GM10847 (cell line): ENCODE measurements around the gene HOXD4.

Source experiments
- POLR2A ChIP-seq: IDR thresholded peaks from 2 replicates; pipeline ENCODE4 v1.6.1; 2011; ENCODE audit not compliant: insufficient read length; ENCODE audit errors: extremely low read depth

The HOXD4 gene

GRCh38 chr2:176121190-176122051, 29.9 kb upstream of the HOXD4 start:
- no peak for TF ChIP-seq POLR2A

DNA sequence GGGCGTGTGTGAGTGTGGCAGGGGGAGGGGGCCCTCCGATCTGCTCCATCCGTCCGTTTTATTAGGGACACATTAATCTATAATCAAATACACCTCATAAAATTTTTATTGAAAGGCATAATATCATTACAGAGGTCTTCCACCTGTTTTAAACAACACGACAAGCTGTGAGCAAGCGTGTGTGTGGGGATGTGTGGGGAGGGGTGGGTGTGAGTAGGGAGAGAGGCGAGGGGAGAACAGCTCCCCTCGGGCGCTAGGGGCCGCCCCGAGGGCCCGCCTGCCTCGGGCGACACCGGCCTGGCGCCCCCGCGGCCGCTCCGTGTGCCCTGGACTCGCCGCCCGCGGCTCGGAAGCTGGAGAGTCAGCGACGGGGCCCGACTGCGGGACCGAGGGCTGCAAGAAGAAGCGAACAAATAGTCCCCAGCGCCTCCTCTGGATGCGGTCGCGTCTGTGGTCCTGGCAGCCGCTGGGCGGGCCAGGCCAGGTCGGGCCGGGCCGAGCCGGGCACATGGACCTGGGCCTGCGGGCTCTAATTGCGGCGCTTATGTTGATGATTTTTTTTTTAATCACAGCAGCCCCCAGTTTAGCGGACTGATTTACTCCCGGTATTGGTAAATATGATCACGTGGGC, 29.2 kb upstream of the HOXD4 start:
- no peak for TF ChIP-seq POLR2A

- no peak for TF ChIP-seq POLR2A
Observed at GRCh38 chr2:176122683-176123410, 28.5 kb upstream of the HOXD4 start, which contains the start of gene HOXD9. Gene HOXD9 (plus strand): TSS chr2:176122719. CDS start chr2:176122769, 50 bp downstream.

DNA sequence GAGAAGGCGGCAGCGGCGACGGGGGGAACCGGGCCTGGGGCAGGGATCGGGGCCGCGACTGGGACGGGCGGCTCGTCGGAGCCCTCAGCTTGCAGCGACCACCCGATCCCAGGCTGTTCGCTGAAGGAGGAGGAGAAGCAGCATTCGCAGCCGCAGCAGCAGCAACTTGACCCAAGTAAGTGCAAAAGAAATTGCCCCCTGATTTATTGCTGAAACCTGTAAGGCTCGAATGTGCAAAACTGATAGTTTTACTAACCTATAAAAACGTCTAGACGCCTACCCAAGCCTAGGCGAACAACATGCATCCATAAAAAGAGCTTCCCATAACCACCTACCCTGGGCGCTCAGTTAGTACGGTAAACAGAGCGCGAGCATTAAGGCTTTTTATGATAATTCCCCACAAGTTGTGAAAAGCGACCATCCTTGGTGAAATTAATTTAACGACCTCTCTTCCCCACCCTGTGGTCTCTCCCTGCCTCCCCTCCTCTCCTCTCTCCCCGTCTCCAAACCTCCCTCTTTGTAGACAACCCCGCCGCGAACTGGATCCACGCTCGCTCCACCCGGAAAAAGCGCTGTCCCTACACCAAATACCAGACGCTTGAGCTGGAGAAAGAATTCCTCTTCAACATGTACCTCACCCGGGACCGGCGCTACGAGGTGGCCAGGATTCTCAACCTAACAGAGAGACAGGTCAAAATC, 27.8 kb upstream of the HOXD4 start:
- no peak for TF ChIP-seq POLR2A

- no peak for TF ChIP-seq POLR2A
Observed at GRCh38 chr2:176124110-176124946, 27.0 kb upstream of the HOXD4 start.

DNA sequence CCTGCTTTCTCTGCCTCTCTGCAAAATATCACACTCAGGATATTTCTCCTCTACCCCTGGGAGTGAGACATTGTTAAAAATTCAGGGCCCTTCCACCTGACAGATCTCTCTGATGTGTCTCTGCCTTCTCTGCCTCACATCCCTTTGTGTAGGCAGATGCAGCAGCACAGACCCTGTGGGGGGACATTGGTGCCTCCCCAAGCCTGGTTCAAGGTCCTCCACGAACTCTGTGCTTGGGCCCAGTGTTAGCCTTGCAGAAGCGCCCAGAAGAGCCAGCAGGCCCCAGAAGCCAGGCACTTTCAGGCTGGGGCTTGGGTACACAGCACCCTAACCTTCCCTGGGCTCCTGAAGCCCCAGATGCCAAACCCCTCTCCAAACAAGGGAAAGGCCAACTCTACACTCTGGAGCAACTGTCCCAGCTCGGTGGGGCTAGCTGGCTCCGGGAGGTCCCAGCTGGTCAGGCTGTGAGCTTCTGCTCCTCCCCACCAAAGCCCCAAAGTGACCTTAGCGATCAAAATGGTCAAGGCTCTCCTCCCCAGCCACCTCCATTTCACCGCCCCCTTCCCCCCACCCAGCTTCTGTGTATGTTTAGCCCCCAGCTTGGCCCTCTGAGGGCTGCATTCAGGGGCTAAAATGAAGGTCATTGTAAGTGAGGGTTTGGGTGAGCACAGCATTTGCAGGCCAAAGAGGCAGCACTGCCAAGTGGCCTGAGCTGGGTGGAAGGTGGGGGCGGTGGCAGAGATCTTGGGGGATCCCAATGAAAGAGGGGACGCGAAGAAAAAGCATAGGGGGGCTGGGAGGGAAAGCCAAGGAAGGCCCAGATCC, 26.2 kb upstream of the HOXD4 start:
- TF ChIP-seq POLR2A = no peak

DNA sequence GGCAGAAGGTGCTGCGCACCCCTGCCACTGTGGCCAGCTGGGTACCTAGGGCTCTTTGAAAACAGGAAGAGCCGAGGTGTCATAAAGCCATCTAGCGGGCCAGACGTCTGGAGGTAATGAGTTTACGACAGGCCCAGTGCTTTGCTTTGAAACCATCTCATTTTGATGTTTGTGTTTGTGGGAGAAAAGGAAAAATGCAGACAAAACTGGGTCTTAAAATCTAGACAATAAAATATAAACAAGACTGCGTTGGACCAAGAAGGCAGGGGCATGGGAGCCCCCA, 25.6 kb upstream of the HOXD4 start:
- TF ChIP-seq POLR2A = no peak

DNA sequence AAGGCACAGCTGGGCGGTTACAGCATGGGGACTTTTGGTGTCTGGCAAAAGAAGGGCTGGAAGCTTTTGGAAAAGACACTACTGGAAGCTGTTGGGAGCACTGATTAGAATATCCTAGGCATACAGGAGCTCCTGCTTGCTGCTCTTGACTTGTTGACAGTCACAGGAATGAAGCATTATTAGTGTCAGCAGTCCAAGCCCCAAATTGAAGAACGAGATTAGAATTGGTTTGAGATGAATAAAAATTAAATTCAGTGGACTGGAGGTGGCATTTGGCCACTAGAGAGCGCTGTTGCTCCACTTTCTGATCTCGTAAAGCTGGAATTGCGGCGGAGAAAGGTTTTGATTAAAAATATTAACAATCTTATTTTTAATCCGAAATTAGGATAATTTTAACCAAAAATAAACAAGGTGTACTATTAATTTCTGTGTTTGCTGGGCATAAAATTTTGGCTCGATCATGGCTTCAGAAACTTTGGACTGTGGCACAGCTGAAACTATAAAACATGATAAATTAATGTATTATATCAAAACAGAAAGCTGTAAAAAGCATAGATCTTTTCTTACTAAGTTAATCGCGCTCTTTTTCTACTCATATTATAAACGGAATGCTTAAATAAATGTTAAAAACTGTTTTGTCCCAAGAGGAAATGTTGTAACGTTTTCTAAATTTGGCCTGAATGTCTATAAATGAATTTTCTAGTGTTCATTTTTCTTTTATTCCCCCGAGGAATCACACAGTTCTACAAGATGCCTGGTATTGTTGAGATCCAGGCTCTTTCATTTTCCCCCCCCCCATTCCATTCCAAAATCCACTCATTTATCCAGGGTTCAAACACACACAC, 24.2 kb upstream of the HOXD4 start:
- TF ChIP-seq POLR2A = no peak

DNA sequence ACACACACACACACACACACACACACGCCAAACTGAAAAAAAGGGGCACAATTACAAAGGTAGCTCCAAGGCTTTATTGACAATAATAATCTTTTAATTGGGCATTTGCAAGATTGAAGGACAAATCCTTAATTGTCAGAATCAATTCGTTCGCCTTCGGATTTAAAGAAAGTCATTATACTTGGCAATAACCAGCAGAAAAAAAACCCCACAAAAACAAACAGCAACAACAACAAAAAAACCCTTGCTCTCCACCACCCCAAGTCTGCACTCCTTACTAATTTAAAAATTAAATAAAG, 23.6 kb upstream of the HOXD4 start:
- no peak for TF ChIP-seq POLR2A

DNA sequence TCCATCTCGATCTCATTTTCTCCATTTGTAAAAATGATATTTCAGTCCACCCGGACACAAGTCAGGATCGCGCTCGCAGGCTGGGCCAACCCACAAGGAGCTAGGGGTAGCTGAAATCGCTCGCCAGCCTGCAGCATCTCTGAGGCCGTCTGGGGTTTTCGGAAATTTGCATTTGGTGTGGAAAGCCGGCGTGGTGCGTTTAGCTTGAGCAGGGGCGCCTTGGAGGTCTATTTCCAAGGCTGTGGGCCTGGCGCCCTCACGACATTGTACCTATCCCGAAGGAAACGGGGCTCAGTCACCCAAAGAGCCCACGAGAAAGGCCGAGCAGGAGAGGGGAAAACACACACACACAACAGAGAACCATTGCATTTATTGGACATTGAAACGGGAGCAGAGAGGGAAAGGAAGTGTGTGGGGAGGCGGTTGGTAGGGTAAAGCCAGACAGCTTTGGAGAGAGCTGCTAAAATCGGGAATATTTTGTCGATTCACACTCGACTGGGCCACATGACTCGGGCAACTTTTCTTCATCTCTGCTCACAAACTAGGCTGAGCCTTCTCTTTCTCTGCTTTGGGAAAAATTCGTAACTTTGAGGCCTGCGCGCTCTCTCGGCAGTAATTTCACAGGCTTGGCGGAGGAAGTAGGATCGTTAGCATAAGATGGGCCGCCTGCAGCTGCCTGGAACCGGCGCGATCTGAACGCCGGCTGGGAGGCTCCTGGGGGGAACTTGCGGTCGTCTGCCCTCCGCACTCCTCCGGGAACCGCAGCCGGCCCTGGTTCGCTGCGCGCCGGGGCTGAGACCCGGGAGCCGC, 23.0 kb upstream of the HOXD4 start:
- TF ChIP-seq POLR2A = no peak

- no peak for TF ChIP-seq POLR2A
Observed at GRCh38 chr2:176128982-176129796, 22.2 kb upstream of the HOXD4 start, which contains the start of gene HOXD8. Gene HOXD8 (plus strand): TSS chr2:176129705. CDS start chr2:176130367, 662 bp downstream.

GRCh38 chr2:176129813-176130146, 21.6 kb upstream of the HOXD4 start:
- no peak for TF ChIP-seq POLR2A
